K562 (cell line): ENCODE measurements around the gene ARHGAP15.

ENCODE experiments used
- CCAR2 ChIP-seq: fragments of 200-400 bp; formaldehyde crosslinking; IDR thresholded peaks from 2 replicates; pipeline ENCODE4 v1.6.1; 2017; ENCODE audit warnings: mild to moderate bottlenecking, low read depth, low read length
- FOXA1 ChIP-seq: fragments of 450-650 bp; IDR thresholded peaks from 2 replicates; pipeline ENCODE4 v1.6.1; 2016; ENCODE audit warnings: mild to moderate bottlenecking, borderline replicate concordance
- MXI1 ChIP-seq: IDR thresholded peaks from 2 replicates; pipeline ENCODE4 v1.6.1; 2011; ENCODE audit warnings: low read depth, mild to moderate bottlenecking, improper control_type of control experiment, low read length
- POLR2A ChIP-seq: fragments of 450-650 bp; conservative IDR thresholded peaks from 2 replicates; pipeline ENCODE4 v1.6.1; 2016
- TF ChIP-seq, protein P1 (sequence below), 3 experiments: IDR thresholded peaks in 2 of 3; conservative IDR thresholded peaks in 1 of 3; 2 replicates each; pipeline ENCODE4 v1.5.1; 2011 to 2012; ENCODE audit warnings: low read length in 3 of 3, mild to moderate bottlenecking in 3 of 3, control low read depth in 2 of 3, improper control_type of control experiment in 1 of 3, inconsistent platforms in 1 of 3, low read depth in 1 of 3, mixed read lengths in 1 of 3, moderate library complexity in 1 of 3; ENCODE audit not compliant: insufficient read depth in 2 of 3
- TF ChIP-seq, protein P2 (sequence below): sonication (generic); formaldehyde crosslinking; IDR thresholded peaks from 2 replicates; pipeline ENCODE4 v1.8.0; 2023; ENCODE audit warnings: mild to moderate bottlenecking, missing genetic modification reagents

DNA sequence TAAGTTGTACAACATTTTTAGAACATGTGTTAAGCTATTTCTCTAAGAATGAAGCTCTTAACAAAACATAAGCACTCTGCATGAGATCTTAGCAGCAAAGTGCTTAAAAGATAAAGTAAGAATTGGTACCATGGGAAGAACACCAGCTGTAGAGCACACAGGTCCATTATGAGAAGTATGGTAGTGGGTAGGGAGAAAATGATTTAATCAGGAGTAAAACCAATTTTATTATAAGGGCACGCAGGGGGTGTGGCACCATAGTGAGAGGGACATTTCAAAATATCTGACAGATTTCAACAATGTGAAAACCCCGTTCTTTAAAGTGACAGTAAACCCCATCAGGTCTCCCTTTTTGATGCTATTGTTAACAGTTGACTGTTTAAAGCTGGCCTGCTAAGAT lies 492.9 kb downstream of the ARHGAP15 start:
- TF ChIP-seq, protein P1, sequence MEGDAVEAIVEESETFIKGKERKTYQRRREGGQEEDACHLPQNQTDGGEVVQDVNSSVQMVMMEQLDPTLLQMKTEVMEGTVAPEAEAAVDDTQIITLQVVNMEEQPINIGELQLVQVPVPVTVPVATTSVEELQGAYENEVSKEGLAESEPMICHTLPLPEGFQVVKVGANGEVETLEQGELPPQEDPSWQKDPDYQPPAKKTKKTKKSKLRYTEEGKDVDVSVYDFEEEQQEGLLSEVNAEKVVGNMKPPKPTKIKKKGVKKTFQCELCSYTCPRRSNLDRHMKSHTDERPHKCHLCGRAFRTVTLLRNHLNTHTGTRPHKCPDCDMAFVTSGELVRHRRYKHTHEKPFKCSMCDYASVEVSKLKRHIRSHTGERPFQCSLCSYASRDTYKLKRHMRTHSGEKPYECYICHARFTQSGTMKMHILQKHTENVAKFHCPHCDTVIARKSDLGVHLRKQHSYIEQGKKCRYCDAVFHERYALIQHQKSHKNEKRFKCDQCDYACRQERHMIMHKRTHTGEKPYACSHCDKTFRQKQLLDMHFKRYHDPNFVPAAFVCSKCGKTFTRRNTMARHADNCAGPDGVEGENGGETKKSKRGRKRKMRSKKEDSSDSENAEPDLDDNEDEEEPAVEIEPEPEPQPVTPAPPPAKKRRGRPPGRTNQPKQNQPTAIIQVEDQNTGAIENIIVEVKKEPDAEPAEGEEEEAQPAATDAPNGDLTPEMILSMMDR (IDR thresholded peaks at IDR 0.05 in 2 of 3, conservative IDR thresholded peaks at IDR 0.05 in 1 of 3; ENCODE audit: insufficient read depth in 2 of 3, low read depth in 1 of 3, low read length in 3 of 3): no peak
- TF ChIP-seq, protein P2, sequence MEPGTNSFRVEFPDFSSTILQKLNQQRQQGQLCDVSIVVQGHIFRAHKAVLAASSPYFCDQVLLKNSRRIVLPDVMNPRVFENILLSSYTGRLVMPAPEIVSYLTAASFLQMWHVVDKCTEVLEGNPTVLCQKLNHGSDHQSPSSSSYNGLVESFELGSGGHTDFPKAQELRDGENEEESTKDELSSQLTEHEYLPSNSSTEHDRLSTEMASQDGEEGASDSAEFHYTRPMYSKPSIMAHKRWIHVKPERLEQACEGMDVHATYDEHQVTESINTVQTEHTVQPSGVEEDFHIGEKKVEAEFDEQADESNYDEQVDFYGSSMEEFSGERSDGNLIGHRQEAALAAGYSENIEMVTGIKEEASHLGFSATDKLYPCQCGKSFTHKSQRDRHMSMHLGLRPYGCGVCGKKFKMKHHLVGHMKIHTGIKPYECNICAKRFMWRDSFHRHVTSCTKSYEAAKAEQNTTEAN (CRISPR knock-in tag): no peak
- TF ChIP-seq CCAR2: no peak
- no peak for TF ChIP-seq MXI1
- TF ChIP-seq FOXA1: no peak
- no peak for TF ChIP-seq POLR2A
